H1 (cell line): ENCODE results near the gene MATN1. TPM values are rescaled to one million over a fixed set of nuclear protein-coding genes. Genes with fewer than 3 reads are reported as not detected.

Source experiments
- CBX8 ChIP-seq: fragments of 300-800, 300-1000 bp; sonication (generic); IDR thresholded peaks from 2 replicates; pipeline ENCODE4 v1.7.1; 2016; ENCODE audit warnings: low read depth, low read length, borderline replicate concordance
- CEBPB ChIP-seq: IDR thresholded peaks from 2 replicates; pipeline ENCODE4 v1.6.1; 2012; ENCODE audit warnings: low read depth, low read length
- CHD1 ChIP-seq: IDR thresholded peaks from 2 replicates; pipeline ENCODE4 v1.6.1; 2012; ENCODE audit warnings: low read depth, low read length, improper control_type of control experiment
- HDAC2 ChIP-seq, 2 experiments: fragments of 300-600 bp in 1 of 2; sonication (generic) in 1 of 2; IDR thresholded peaks; 2 replicates each; pipeline ENCODE4 v1.6.1; 2011 to 2012; ENCODE audit warnings: low read depth in 2 of 2, low read length in 2 of 2, mild to moderate bottlenecking in 2 of 2, moderate library complexity in 2 of 2, borderline replicate concordance in 1 of 2, inconsistent platforms in 1 of 2
- JUND ChIP-seq: IDR thresholded peaks from 2 replicates; pipeline ENCODE4 v1.6.1; 2011; ENCODE audit warnings: mild to moderate bottlenecking, improper control_type of control experiment, low read length
- PHF8 ChIP-seq: fragments of 200-600 bp; sonication (generic); conservative IDR thresholded peaks from 2 replicates; pipeline ENCODE4 v1.7.1; 2012; ENCODE audit warnings: low read depth, mild to moderate bottlenecking, inconsistent platforms, low read length, moderate library complexity
- POU5F1 ChIP-seq: IDR thresholded peaks from 2 replicates; pipeline ENCODE4 v1.6.1; 2011; ENCODE audit warnings: low read depth, mild to moderate bottlenecking, low read length, moderate library complexity
- RFX5 ChIP-seq: IDR thresholded peaks from 2 replicates; pipeline ENCODE4 v1.6.1; 2011; ENCODE audit warnings: low read depth, low read length, improper control_type of control experiment, borderline replicate concordance
- SIRT6 ChIP-seq: IDR thresholded peaks from one replicate; pipeline ENCODE4 v1.7.1; 2012; ENCODE audit warnings: low read length, inconsistent platforms
- polyA plus RNA-seq, 7 experiments: library from polyadenylated mRNA; depleted of rRNA in 3 of 7; stranded (reverse) in 5 of 7; unstranded in 2 of 7; fragments of >200 nt in 5 of 7; fragments of 200-250 nt in 2 of 7; gene quantifications; 1 replicate in 5 of 7; 2 replicates in 1 of 7; 4 replicates in 1 of 7; pipeline versions ENCODE4 v1.2.1 to v1.2.3, GENCODE V29; 2011 to 2013; ENCODE audit warnings: missing spikeins in 2 of 7, mixed read lengths in 2 of 7
- total RNA-seq: library from RNA; stranded (reverse); fragmentation: NEBNext Ultra II Directional; extraction: Animal tissue kit (Norgen Biotek cat#: 25700); gene quantifications from 2 replicates; pipeline ENCODE4 v1.2.1, GENCODE V29; 2021

The MATN1 gene
- total and polyA plus RNA-seq, 2 of the 8 experiments (the other 6 are each of a cell fraction or from before 2014, with no cell fraction given): 0.12 to 0.28 TPM

DNA sequence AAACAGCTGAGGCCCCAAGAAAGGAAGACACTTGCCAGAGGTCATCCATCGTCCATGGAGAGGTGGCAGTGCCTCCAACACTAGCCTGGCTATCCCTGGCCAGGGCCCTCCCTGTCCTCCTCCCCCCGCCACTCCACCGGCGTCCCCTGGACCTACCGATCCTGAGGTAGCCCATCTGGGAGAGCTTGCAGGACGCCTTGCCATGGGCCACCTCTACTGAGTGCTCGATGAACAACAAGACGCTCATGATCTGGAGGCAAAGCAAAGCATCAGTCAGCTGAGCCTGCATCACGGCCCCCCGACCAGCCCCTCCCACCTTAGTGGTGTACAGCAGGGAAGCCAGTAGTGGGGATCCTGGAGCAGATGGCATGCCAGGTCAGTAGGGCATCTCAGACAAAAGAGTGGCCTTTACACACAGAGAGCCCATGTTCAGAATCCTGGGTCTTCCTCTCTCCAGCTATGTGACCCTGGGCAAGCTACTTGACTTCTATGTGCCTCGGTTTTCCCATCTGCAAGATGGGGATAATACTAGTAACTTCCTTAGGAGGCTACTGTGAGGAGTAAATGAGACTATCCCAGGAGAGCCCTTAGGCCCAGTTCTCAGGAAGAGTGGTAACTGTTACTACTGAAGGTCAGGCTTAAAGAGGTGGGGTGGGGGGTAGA, 19.0 kb upstream of the MATN1 start (continued):
- TF ChIP-seq RFX5 (no peak), POU5F1 (no peak), SIRT6 (no peak), JUND (no peak), PHF8 (no peak), CBX8 (no peak), CEBPB (no peak), CHD1 (no peak), HDAC2 (IDR thresholded peaks at IDR 0.05; ENCODE audit: borderline replicate concordance in 1 of 2, low read depth in 2 of 2, low read length in 2 of 2) (no peak)
